Loucy (cell line): ENCODE measurements around the gene CNNM1.

Experiments used
- H2AFZ ChIP-seq: fragments of 200-600 bp; sonication (generic); 2 replicates; pipeline ENCODE4 v1.6.0; 2016; ENCODE audit warnings: antibody characterized with exemption, mild to moderate bottlenecking, low read length, moderate library complexity
- H3F3A ChIP-seq: fragments of 200-600 bp; 2 replicates; pipeline ENCODE4 v1.6.0; 2016; ENCODE audit warnings: antibody characterized with exemption, low read depth, mild to moderate bottlenecking
- H3K27me3 ChIP-seq: fragments of 200-600 bp; sonication (generic); 2 replicates; pipeline ENCODE4 v1.6.1; 2014; ENCODE audit warnings: low read length, mild to moderate bottlenecking; ENCODE audit not compliant: insufficient read depth, poor library complexity, severe bottlenecking
- H3K36me3 ChIP-seq: fragments of 200-600 bp; sonication (generic); 2 replicates; pipeline ENCODE4 v1.6.1; 2016; ENCODE audit warnings: low read length; ENCODE audit not compliant: insufficient read depth
- H3K4me1 ChIP-seq: fragments of 200-600 bp; sonication (generic); 2 replicates; pipeline ENCODE4 v1.5.1; 2014; ENCODE audit warnings: low read length, mild to moderate bottlenecking; ENCODE audit not compliant: insufficient read depth, poor library complexity, severe bottlenecking
- H3K4me2 ChIP-seq: fragments of 200-600 bp; sonication (generic); 2 replicates; pipeline ENCODE4 v1.6.0; 2014; ENCODE audit warnings: antibody characterized with exemption, low read length, low read depth, mild to moderate bottlenecking; ENCODE audit not compliant: poor library complexity, severe bottlenecking
- H3K4me3 ChIP-seq: fragments of 200-600 bp; sonication (generic); 2 replicates; pipeline ENCODE4 v1.5.1; 2014; ENCODE audit warnings: low read length, mild to moderate bottlenecking, mixed read lengths; ENCODE audit not compliant: poor library complexity, severe bottlenecking
- H3K79me2 ChIP-seq: fragments of 200-600 bp; sonication (generic); 2 replicates; pipeline ENCODE4 v1.6.1; 2014; ENCODE audit warnings: low read length; ENCODE audit not compliant: insufficient read depth
- H3K9ac ChIP-seq: fragments of 200-600 bp; sonication (generic); 2 replicates; pipeline ENCODE4 v1.6.0; 2014; ENCODE audit warnings: mild to moderate bottlenecking, low read depth, low read length, moderate library complexity; ENCODE audit not compliant: poor library complexity, severe bottlenecking
- H3K9me2 ChIP-seq: fragments of 200-600 bp; sonication (generic); replicated peaks from 2 replicates; pipeline ENCODE4 v1.6.1; 2016; ENCODE audit warnings: low read depth, low read length, mixed read lengths
- H3K9me3 ChIP-seq: fragments of 200-600 bp; sonication (generic); 2 replicates; pipeline ENCODE4 v1.6.1; 2014; ENCODE audit warnings: mild to moderate bottlenecking, antibody characterized with exemption, low read length, low read depth; ENCODE audit not compliant: insufficient read depth
- H4K20me1 ChIP-seq: fragments of 200-600 bp; sonication (generic); 2 replicates; pipeline ENCODE4 v1.6.0; 2014; ENCODE audit warnings: antibody characterized with exemption, low read length, mild to moderate bottlenecking; ENCODE audit not compliant: insufficient read depth, poor library complexity, severe bottlenecking
- CTCF ChIP-seq: fragments of 200-600 bp; sonication (generic); conservative IDR thresholded peaks from 2 replicates; pipeline ENCODE4 v1.5.1; 2014; ENCODE audit warnings: mild to moderate bottlenecking, antibody characterized with exemption, low read length
- EZH2phosphoT487 ChIP-seq: fragments of 200-600 bp; IDR thresholded peaks from 2 replicates; pipeline ENCODE4 v1.6.1; 2018; ENCODE audit warnings: antibody characterized with exemption, mild to moderate bottlenecking, moderate library complexity, borderline replicate concordance

The CNNM1 gene

GRCh38 chr10:99435986-99436638 is 107.0 kb downstream of the CNNM1 start:
- Histone ChIP-seq H3K9me3 (no peaks in the 10 kb centered on the region), H3K9ac (peak overlapping the region; percentile 50), H3K4me1 (peaks cover 28% of the 10 kb centered on the region), H3K27me3 (no peaks in the 10 kb centered on the region), H3K79me2 (peaks cover 19% of the 10 kb centered on the region), H3K36me3 (no peaks in the 10 kb centered on the region), H3K9me2 (no peaks in the 10 kb centered on the region), H4K20me1 (peaks cover 3% of the 10 kb centered on the region), H3K4me3 (no peak overlapping the region), H3K4me2 (peak overlapping the region; percentile 37), H2AFZ (no peak overlapping the region), H3F3A (no peaks in the 10 kb centered on the region)
- TF ChIP-seq EZH2phosphoT487 (no peak), CTCF (peak; percentile 71)

- H2AFZ ChIP-seq, result no peak overlapping the region
- no peaks in the 10 kb centered on the region for H4K20me1 ChIP-seq
- H3K36me3 ChIP-seq, result no peaks in the 10 kb centered on the region
- no peaks in the 10 kb centered on the region for H3K9me3 ChIP-seq
- no peaks in the 10 kb centered on the region for H3K27me3 ChIP-seq
- no peaks in the 10 kb centered on the region for H3K79me2 ChIP-seq
- no peak overlapping the region for H3K4me2 ChIP-seq
- peaks cover 15% of the 10 kb centered on the region for H3K4me1 ChIP-seq
- H3F3A ChIP-seq, result no peaks in the 10 kb centered on the region
- H3K9me2 ChIP-seq, result no peaks in the 10 kb centered on the region
- H3K9ac ChIP-seq, result no peak overlapping the region
- H3K4me3 ChIP-seq, result no peak overlapping the region
- TF ChIP-seq CTCF, result no peak
- TF ChIP-seq EZH2phosphoT487, result no peak
Measured at GRCh38 chr10:99438890-99439289, 109.7 kb downstream of the CNNM1 start.

- H3K36me3 ChIP-seq, result no peaks in the 10 kb centered on the region
- no peak overlapping the region for H3K4me3 ChIP-seq
- no peaks in the 10 kb centered on the region for H4K20me1 ChIP-seq
- no peak overlapping the region for H3K9ac ChIP-seq
- no peaks in the 10 kb centered on the region for H3K9me2 ChIP-seq
- no peak overlapping the region for H3K4me2 ChIP-seq
- no peaks in the 10 kb centered on the region for H3F3A ChIP-seq
- no peaks in the 10 kb centered on the region for H3K9me3 ChIP-seq
- no peak overlapping the region for H2AFZ ChIP-seq
- no peaks in the 10 kb centered on the region for H3K27me3 ChIP-seq
- no peaks in the 10 kb centered on the region for H3K4me1 ChIP-seq
- no peak for TF ChIP-seq CTCF
- TF ChIP-seq EZH2phosphoT487, result no peak
- H3K79me2 ChIP-seq, result no peaks in the 10 kb centered on the region
Measured at GRCh38 chr10:99442394-99442793, 113.2 kb downstream of the CNNM1 start.
